Fibroblast of lung (primary cell): Measurements from ENCODE around the gene ARHGAP42. TPM values are rescaled to one million over a fixed set of nuclear protein-coding genes. Genes with fewer than 3 reads are reported as not detected.

Experiments
- DNase-seq, 2 donors: peaks; one replicate each; pipeline versions ENCODE4 v3.0.0 to v3.0.0-alpha.2; 2010; ENCODE audit warnings: low read depth in 2 of 2
- H2AFZ ChIP-seq: 2 replicates; pipeline ENCODE4 v1.5.1; 2012; ENCODE audit warnings: low read length, control low read depth, inconsistent platforms
- H3K27ac ChIP-seq: 2 replicates; pipeline ENCODE4 v1.5.1; 2011; ENCODE audit warnings: low read length, control low read depth; ENCODE audit not compliant: insufficient read depth
- H3K27me3 ChIP-seq: 2 replicates; pipeline ENCODE4 v1.5.1; 2011; ENCODE audit warnings: mild to moderate bottlenecking, low read length; ENCODE audit not compliant: control insufficient read depth, insufficient read depth
- H3K36me3 ChIP-seq: 2 replicates; pipeline ENCODE4 v1.5.1; 2011; ENCODE audit warnings: low read length; ENCODE audit not compliant: control insufficient read depth, insufficient read depth
- H3K4me1 ChIP-seq: 2 replicates; pipeline ENCODE4 v1.5.1; 2011; ENCODE audit warnings: low read length; ENCODE audit not compliant: control insufficient read depth, insufficient read depth; ENCODE audit errors: extremely low read depth
- H3K4me2 ChIP-seq: 2 replicates; pipeline ENCODE4 v1.5.1; 2011; ENCODE audit warnings: low read length, control low read depth; ENCODE audit not compliant: insufficient read depth; ENCODE audit errors: extremely low read depth
- H3K4me3 ChIP-seq, 4 experiments: fragments of 200-600 bp in 1 of 4; sonication (generic) in 1 of 4; replicated peaks in 1 of 4; 2 replicates each; pipeline ENCODE4 v1.5.1; 2011 to 2016; ENCODE audit warnings: low read length in 4 of 4, low read depth in 3 of 4, mild to moderate bottlenecking in 3 of 4, control low read depth in 2 of 4, inconsistent platforms in 1 of 4, mixed read lengths in 1 of 4; ENCODE audit not compliant: insufficient read depth in 1 of 4; ENCODE audit errors: control extremely low read depth in 1 of 4
- H3K79me2 ChIP-seq: 2 replicates; pipeline ENCODE4 v1.5.1; 2012; ENCODE audit warnings: mild to moderate bottlenecking, low read length, inconsistent platforms; ENCODE audit not compliant: control insufficient read depth, insufficient read depth
- H3K9ac ChIP-seq: 2 replicates; pipeline ENCODE4 v1.5.1; 2011; ENCODE audit warnings: mild to moderate bottlenecking, low read length, control low read depth; ENCODE audit not compliant: insufficient read depth
- H3K9me3 ChIP-seq: 2 replicates; pipeline ENCODE4 v1.5.1; 2012; ENCODE audit warnings: low read depth, low read length; ENCODE audit not compliant: control insufficient read depth, insufficient read depth
- H4K20me1 ChIP-seq: 2 replicates; pipeline ENCODE4 v1.5.1; 2011; ENCODE audit warnings: low read length; ENCODE audit not compliant: control insufficient read depth, insufficient read depth; ENCODE audit errors: extremely low read depth
- CTCF ChIP-seq, 2 donors: IDR thresholded peaks in 1 of 2; conservative IDR thresholded peaks in 1 of 2; 1 replicate in 1 of 2; 2 replicates in 1 of 2; pipeline ENCODE4 v1.5.1; 2011 to 2012; ENCODE audit warnings: low read length in 2 of 2, control low read depth in 1 of 2, inconsistent platforms in 1 of 2, low read depth in 1 of 2, mild to moderate bottlenecking in 1 of 2
- EZH2 ChIP-seq: IDR thresholded peaks from 2 replicates; pipeline ENCODE4 v1.5.1; 2012; ENCODE audit warnings: low read length, control low read depth, mild to moderate bottlenecking; ENCODE audit errors: missing control alignments
- polyA plus RNA-seq, 2 donors: library from polyadenylated mRNA; depleted of rRNA in 1 of 2; stranded (reverse) in 1 of 2; unstranded in 1 of 2; fragments of >200 nt; gene quantifications; 2 replicates each; pipeline ENCODE4 v1.2.1, GENCODE V29; 2011 to 2012; ENCODE audit warnings: missing spikeins in 1 of 2
- total RNA-seq: library from RNA; depleted of rRNA; stranded (reverse); fragments of >200 nt; gene quantifications from 2 replicates; pipeline ENCODE4 v1.2.1, GENCODE V29; 2014

The ARHGAP42 gene
- total and polyA plus RNA-seq, 2 donors (not counting 1 experiment from before 2014, with no cell fraction given) = 8.0 to 13.4 TPM

GRCh38 chr11:100866453-100866852, 179.4 kb downstream of the ARHGAP42 start:
- Histone ChIP-seq H2AFZ (no peak overlapping the region), H3K4me3 (no peak overlapping the region), H4K20me1 (no peaks in the 10 kb centered on the region), H3K27me3 (no peaks in the 10 kb centered on the region), H3K79me2 (no peaks in the 10 kb centered on the region), H3K9me3 (no peaks in the 10 kb centered on the region), H3K4me1 (no peaks in the 10 kb centered on the region), H3K36me3 (no peaks in the 10 kb centered on the region), H3K27ac (no peak overlapping the region), H3K4me2 (no peak overlapping the region), H3K9ac (no peak overlapping the region)
- no peak for DNase-seq
- no peak for TF ChIP-seq EZH2
- no peak for TF ChIP-seq CTCF (conservative IDR thresholded peaks at IDR 0.05 in 1 of 2, IDR thresholded peaks at IDR 0.05 in 1 of 2; ENCODE audit: low read depth in 1 of 2, low read length in 2 of 2)

GRCh38 chr11:100867606-100868005, 180.5 kb downstream of the ARHGAP42 start:
- Histone ChIP-seq H3K9ac (no peak overlapping the region), H3K27me3 (no peaks in the 10 kb centered on the region), H2AFZ (no peak overlapping the region), H3K4me2 (no peak overlapping the region), H3K27ac (no peak overlapping the region), H4K20me1 (no peaks in the 10 kb centered on the region), H3K36me3 (no peaks in the 10 kb centered on the region), H3K4me1 (peaks cover 3% of the 10 kb centered on the region), H3K79me2 (no peaks in the 10 kb centered on the region), H3K9me3 (no peaks in the 10 kb centered on the region), H3K4me3 (no peak overlapping the region)
- TF ChIP-seq CTCF (conservative IDR thresholded peaks at IDR 0.05 in 1 of 2, IDR thresholded peaks at IDR 0.05 in 1 of 2; ENCODE audit: low read depth in 1 of 2, low read length in 2 of 2) = no peak
- no peak for TF ChIP-seq EZH2
- DNase-seq = no peak

GRCh38 chr11:100869328-100869727, 182.2 kb downstream of the ARHGAP42 start:
- H3K9ac ChIP-seq = no peak overlapping the region
- H3K27ac ChIP-seq = no peak overlapping the region
- H3K27me3 ChIP-seq = no peaks in the 10 kb centered on the region
- no peaks in the 10 kb centered on the region for H3K9me3 ChIP-seq
- H4K20me1 ChIP-seq = no peaks in the 10 kb centered on the region
- H3K4me3 ChIP-seq = no peak overlapping the region
- H3K4me1 ChIP-seq = peaks cover 8% of the 10 kb centered on the region
- H3K4me2 ChIP-seq = no peak overlapping the region
- H3K36me3 ChIP-seq = no peaks in the 10 kb centered on the region
- H2AFZ ChIP-seq = no peak overlapping the region
- H3K79me2 ChIP-seq = no peaks in the 10 kb centered on the region
- no peak for DNase-seq
- TF ChIP-seq EZH2 = no peak
